ENCODE data around the gene PCGF2.

PCGF2 gene

DNA sequence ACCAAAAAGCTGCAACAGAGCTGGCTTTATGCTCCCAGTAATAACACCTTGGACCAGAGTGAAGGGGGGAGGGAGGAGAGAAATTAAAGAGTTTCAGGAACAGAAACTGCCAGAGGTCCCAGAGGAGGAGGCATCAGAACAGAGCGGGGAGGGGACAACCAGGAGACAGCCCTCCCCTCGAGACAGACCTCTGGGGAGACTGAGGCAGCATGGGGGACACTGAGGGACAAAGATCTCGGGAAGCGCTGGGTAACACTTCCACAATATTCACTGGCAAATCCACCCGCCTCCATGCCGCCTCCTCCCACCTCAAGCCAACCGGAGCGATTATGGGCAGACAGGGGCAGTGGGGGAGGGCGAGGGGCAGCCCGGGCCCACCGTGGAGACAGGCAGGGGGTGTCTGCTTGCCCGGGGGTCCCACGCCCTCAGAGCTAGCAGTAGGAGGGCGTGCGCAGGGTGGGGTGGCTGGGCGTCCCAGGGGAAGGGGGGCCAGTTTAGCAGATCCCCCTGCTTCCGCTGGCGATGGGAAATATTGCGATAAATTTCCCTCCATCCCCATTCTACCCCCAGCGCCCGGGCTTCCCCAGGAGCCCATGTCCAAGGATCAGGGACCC is 1.2 kb downstream of the PCGF2 start:
- Histone ChIP-seq H3K36me3 (ENCODE audit: low read length) (no peaks in the 10 kb centered on the region), H3K9me2 (replicated peaks; ENCODE audit: insufficient read depth, low read length) (no peaks in the 10 kb centered on the region), H3K79me2 (ENCODE audit: insufficient read depth, low read length) (no peaks in the 10 kb centered on the region), H3K27me3 (ENCODE audit: low read length) (no peaks in the 10 kb centered on the region), H3K4me2 (ENCODE audit: low read depth, low read length, poor library complexity, severe bottlenecking) (peak overlapping the region; percentile 58), H3K9ac (ENCODE audit: low read length) (peak overlapping the region; percentile 45), H3K4me3 (ENCODE audit: insufficient read depth, low read length, poor library complexity, severe bottlenecking) (peak overlapping the region; percentile 48), H3K27ac (ENCODE audit: low read depth, low read length) (no peak overlapping the region), H3F3A (ENCODE audit: insufficient read depth) (0 out of 2 replicates have a peak, but pooled peaks cover 9% of the 10 kb centered on the region), H4K20me1 (ENCODE audit: low read depth, low read length) (no peaks in the 10 kb centered on the region), H3K9me3 (ENCODE audit: insufficient read depth, low read length) (no peaks in the 10 kb centered on the region), H2AFZ (ENCODE audit: low read depth, low read length, severe bottlenecking) (peak overlapping the region; percentile 15)
- TF ChIP-seq EZH2phosphoT487 (conservative IDR thresholded peaks at IDR 0.05; ENCODE audit: low read length), result no peak
- TF ChIP-seq, protein P1, sequence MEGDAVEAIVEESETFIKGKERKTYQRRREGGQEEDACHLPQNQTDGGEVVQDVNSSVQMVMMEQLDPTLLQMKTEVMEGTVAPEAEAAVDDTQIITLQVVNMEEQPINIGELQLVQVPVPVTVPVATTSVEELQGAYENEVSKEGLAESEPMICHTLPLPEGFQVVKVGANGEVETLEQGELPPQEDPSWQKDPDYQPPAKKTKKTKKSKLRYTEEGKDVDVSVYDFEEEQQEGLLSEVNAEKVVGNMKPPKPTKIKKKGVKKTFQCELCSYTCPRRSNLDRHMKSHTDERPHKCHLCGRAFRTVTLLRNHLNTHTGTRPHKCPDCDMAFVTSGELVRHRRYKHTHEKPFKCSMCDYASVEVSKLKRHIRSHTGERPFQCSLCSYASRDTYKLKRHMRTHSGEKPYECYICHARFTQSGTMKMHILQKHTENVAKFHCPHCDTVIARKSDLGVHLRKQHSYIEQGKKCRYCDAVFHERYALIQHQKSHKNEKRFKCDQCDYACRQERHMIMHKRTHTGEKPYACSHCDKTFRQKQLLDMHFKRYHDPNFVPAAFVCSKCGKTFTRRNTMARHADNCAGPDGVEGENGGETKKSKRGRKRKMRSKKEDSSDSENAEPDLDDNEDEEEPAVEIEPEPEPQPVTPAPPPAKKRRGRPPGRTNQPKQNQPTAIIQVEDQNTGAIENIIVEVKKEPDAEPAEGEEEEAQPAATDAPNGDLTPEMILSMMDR (IDR thresholded peaks at IDR 0.05; ENCODE audit: insufficient read depth, low read length, poor library complexity, severe bottlenecking), result no peak

GRCh38 chr17:38746004-38746848 is 1.9 kb downstream of the PCGF2 start:
- Histone ChIP-seq H3K27ac (ENCODE audit: low read depth, low read length) (no peak overlapping the region), H3K36me3 (ENCODE audit: low read length) (no peaks in the 10 kb centered on the region), H3K79me2 (ENCODE audit: insufficient read depth, low read length) (no peaks in the 10 kb centered on the region), H3K4me2 (ENCODE audit: low read depth, low read length, poor library complexity, severe bottlenecking) (peak overlapping the region; percentile 58), H3K9ac (ENCODE audit: low read length) (no peak overlapping the region), H3K27me3 (ENCODE audit: low read length) (no peaks in the 10 kb centered on the region), H3K4me3 (ENCODE audit: insufficient read depth, low read length, poor library complexity, severe bottlenecking) (no peak overlapping the region), H3F3A (ENCODE audit: insufficient read depth) (0 out of 2 replicates have a peak, but pooled peaks cover 6% of the 10 kb centered on the region), H3K9me3 (ENCODE audit: insufficient read depth, low read length) (no peaks in the 10 kb centered on the region), H3K9me2 (replicated peaks; ENCODE audit: insufficient read depth, low read length) (no peaks in the 10 kb centered on the region), H4K20me1 (ENCODE audit: low read depth, low read length) (no peaks in the 10 kb centered on the region), H2AFZ (ENCODE audit: low read depth, low read length, severe bottlenecking) (no peak overlapping the region)
- TF ChIP-seq EZH2phosphoT487 (conservative IDR thresholded peaks at IDR 0.05; ENCODE audit: low read length), result no peak
- TF ChIP-seq, protein P1 (IDR thresholded peaks at IDR 0.05; ENCODE audit: insufficient read depth, low read length, poor library complexity, severe bottlenecking), result no peak

GRCh38 chr17:38745545-38745944 is 2.6 kb downstream of the PCGF2 start:
- Histone ChIP-seq H3K36me3 (ENCODE audit: low read length) (no peaks in the 10 kb centered on the region), H3K9me3 (ENCODE audit: insufficient read depth, low read length) (no peaks in the 10 kb centered on the region), H3K27me3 (ENCODE audit: low read length) (no peaks in the 10 kb centered on the region), H3K27ac (ENCODE audit: low read depth, low read length) (no peak overlapping the region), H3K9me2 (replicated peaks; ENCODE audit: insufficient read depth, low read length) (no peaks in the 10 kb centered on the region), H3K4me3 (ENCODE audit: insufficient read depth, low read length, poor library complexity, severe bottlenecking) (no peak overlapping the region), H2AFZ (ENCODE audit: low read depth, low read length, severe bottlenecking) (no peak overlapping the region), H3F3A (ENCODE audit: insufficient read depth) (0 out of 2 replicates have a peak, but pooled peaks cover under 1% of the 10 kb centered on the region), H3K79me2 (ENCODE audit: insufficient read depth, low read length) (no peaks in the 10 kb centered on the region), H3K4me2 (ENCODE audit: low read depth, low read length, poor library complexity, severe bottlenecking) (no peak overlapping the region), H4K20me1 (ENCODE audit: low read depth, low read length) (no peaks in the 10 kb centered on the region), H3K9ac (ENCODE audit: low read length) (no peak overlapping the region)
- TF ChIP-seq EZH2phosphoT487 (conservative IDR thresholded peaks at IDR 0.05; ENCODE audit: low read length), result no peak
- TF ChIP-seq, protein P1 (IDR thresholded peaks at IDR 0.05; ENCODE audit: insufficient read depth, low read length, poor library complexity, severe bottlenecking), result no peak
